ENCODE results near the gene ECSIT. TPM values are rescaled to one million over a fixed set of nuclear protein-coding genes. Genes with fewer than 3 reads are reported as not detected.

The ECSIT gene
- polyA plus RNA-seq, 1 donor from 2014 or later = 98.3 TPM

DNA sequence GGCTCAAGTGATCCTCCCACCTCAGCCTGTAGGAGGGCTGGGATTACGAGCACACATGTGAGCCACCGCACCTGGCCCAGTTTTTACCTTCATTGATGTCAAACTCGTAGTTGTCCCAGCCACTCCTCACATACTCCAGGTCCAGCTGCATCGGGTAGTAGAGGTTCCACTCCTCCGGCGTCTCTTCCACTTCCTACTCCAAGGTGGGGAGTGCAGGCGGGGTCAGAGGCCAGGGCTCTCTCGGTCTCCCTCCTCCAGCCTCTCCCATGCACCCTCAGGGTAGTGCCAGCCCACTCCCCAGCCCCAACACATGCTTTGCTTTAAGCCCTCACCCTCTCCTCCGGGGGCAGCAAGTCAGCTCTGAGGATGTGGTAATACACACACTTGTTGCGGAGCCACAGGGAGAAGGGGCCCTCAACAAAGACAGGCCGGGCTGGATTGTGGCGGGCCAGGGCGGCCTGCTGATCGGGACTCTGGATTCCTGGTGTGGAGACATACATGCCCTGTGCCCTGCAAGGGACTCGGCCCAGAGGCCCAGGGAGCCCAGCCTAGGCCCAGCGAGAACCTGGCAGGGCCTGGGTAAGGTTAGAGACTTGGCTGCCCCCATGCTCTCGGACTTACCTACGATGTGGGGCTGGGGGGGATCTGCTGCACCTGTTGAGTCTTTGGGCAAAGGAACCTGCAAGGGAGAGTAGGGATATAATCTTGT, 21.4 kb downstream of the ECSIT start:
- no peaks in the 10 kb centered on the region for H3K36me3 ChIP-seq (ENCODE audit: insufficient read depth, low read length)
- H3K9me3 ChIP-seq (ENCODE audit: low read length) = no peaks in the 10 kb centered on the region
- no peaks in the 10 kb centered on the region for H3K27me3 ChIP-seq (ENCODE audit: insufficient read depth, low read depth, low read length)

DNA sequence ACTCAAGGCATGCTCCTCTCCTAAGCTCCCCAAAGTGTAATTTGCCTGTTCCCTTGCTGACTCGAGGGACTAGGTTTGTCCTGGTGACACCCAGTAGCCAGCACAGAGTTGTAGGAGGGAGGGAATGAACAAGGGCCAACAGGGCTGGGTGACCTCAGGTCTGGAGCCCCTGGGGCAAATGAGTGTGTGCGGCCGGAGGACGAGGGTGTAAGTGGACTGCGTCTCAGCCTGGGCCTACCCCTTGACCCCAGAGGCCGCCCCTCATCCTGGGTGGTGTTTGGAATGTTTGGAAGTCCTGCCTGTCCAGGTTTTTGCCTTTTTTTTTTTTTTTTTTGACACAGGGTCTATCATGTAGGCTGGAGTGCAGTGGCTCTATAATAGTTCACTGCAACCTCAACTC, 22.0 kb downstream of the ECSIT start:
- no peak overlapping the region for H3K9ac ChIP-seq (ENCODE audit: low read length)
- no peaks in the 10 kb centered on the region for H4K20me1 ChIP-seq (ENCODE audit: insufficient read depth)
- no peaks in the 10 kb centered on the region for H3K27me3 ChIP-seq (ENCODE audit: insufficient read depth, low read depth, low read length)
- H3K9me3 ChIP-seq (ENCODE audit: low read length) = no peaks in the 10 kb centered on the region
- H3K36me3 ChIP-seq (ENCODE audit: insufficient read depth, low read length) = no peaks in the 10 kb centered on the region
- no peak overlapping the region for H3K4me2 ChIP-seq (ENCODE audit: low read length)
- H3F3A ChIP-seq (ENCODE audit: insufficient read depth, low read length, poor library complexity, severe bottlenecking) = no peaks in the 10 kb centered on the region
- H3K4me3 ChIP-seq (ENCODE audit: low read length) = no peak overlapping the region
- no peaks in the 10 kb centered on the region for H3K9me2 ChIP-seq (ENCODE audit: insufficient read depth, low read length)
- H3K79me2 ChIP-seq (replicated peaks; ENCODE audit: insufficient read depth, low read length) = no peaks in the 10 kb centered on the region
- H2AFZ ChIP-seq (ENCODE audit: low read depth, low read length) = no peak overlapping the region
- no peak for TF ChIP-seq EP300 (conservative IDR thresholded peaks at IDR 0.05; ENCODE audit: poor library complexity, severe bottlenecking)
- no peak for TF ChIP-seq SMC3 (conservative IDR thresholded peaks at IDR 0.05; ENCODE audit: poor library complexity)
- TF ChIP-seq MXI1 (conservative IDR thresholded peaks at IDR 0.05; ENCODE audit: poor library complexity, severe bottlenecking) = no peak
- TF ChIP-seq, protein P1, sequence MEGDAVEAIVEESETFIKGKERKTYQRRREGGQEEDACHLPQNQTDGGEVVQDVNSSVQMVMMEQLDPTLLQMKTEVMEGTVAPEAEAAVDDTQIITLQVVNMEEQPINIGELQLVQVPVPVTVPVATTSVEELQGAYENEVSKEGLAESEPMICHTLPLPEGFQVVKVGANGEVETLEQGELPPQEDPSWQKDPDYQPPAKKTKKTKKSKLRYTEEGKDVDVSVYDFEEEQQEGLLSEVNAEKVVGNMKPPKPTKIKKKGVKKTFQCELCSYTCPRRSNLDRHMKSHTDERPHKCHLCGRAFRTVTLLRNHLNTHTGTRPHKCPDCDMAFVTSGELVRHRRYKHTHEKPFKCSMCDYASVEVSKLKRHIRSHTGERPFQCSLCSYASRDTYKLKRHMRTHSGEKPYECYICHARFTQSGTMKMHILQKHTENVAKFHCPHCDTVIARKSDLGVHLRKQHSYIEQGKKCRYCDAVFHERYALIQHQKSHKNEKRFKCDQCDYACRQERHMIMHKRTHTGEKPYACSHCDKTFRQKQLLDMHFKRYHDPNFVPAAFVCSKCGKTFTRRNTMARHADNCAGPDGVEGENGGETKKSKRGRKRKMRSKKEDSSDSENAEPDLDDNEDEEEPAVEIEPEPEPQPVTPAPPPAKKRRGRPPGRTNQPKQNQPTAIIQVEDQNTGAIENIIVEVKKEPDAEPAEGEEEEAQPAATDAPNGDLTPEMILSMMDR (IDR thresholded peaks at IDR 0.05; ENCODE audit: poor library complexity, severe bottlenecking) = no peak
- TF ChIP-seq, protein P2, sequence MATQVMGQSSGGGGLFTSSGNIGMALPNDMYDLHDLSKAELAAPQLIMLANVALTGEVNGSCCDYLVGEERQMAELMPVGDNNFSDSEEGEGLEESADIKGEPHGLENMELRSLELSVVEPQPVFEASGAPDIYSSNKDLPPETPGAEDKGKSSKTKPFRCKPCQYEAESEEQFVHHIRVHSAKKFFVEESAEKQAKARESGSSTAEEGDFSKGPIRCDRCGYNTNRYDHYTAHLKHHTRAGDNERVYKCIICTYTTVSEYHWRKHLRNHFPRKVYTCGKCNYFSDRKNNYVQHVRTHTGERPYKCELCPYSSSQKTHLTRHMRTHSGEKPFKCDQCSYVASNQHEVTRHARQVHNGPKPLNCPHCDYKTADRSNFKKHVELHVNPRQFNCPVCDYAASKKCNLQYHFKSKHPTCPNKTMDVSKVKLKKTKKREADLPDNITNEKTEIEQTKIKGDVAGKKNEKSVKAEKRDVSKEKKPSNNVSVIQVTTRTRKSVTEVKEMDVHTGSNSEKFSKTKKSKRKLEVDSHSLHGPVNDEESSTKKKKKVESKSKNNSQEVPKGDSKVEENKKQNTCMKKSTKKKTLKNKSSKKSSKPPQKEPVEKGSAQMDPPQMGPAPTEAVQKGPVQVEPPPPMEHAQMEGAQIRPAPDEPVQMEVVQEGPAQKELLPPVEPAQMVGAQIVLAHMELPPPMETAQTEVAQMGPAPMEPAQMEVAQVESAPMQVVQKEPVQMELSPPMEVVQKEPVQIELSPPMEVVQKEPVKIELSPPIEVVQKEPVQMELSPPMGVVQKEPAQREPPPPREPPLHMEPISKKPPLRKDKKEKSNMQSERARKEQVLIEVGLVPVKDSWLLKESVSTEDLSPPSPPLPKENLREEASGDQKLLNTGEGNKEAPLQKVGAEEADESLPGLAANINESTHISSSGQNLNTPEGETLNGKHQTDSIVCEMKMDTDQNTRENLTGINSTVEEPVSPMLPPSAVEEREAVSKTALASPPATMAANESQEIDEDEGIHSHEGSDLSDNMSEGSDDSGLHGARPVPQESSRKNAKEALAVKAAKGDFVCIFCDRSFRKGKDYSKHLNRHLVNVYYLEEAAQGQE (IDR thresholded peaks at IDR 0.05; ENCODE audit: borderline replicate concordance) = no peak
- no peak for TF ChIP-seq TAF1 (IDR thresholded peaks at IDR 0.05; ENCODE audit: low read depth)
- no peak for TF ChIP-seq EZH2 (IDR thresholded peaks at IDR 0.05; ENCODE audit: borderline replicate concordance, insufficient read depth, low read length, poor library complexity, severe bottlenecking)
- H3K27ac ChIP-seq (ENCODE audit: low read length) = no peak overlapping the region

More for the DNA sequence above, 21.4 kb downstream of the ECSIT start:
- TF ChIP-seq, protein P2 (IDR thresholded peaks at IDR 0.05; ENCODE audit: borderline replicate concordance) = no peak
- no peak for TF ChIP-seq EZH2 (IDR thresholded peaks at IDR 0.05; ENCODE audit: borderline replicate concordance, insufficient read depth, low read length, poor library complexity, severe bottlenecking)
- no peak for TF ChIP-seq MXI1 (conservative IDR thresholded peaks at IDR 0.05; ENCODE audit: poor library complexity, severe bottlenecking)
- no peak for TF ChIP-seq RAD21 (conservative IDR thresholded peaks at IDR 0.05)
- no peak for TF ChIP-seq EP300 (conservative IDR thresholded peaks at IDR 0.05; ENCODE audit: poor library complexity, severe bottlenecking)
- TF ChIP-seq SMC3 (conservative IDR thresholded peaks at IDR 0.05; ENCODE audit: poor library complexity) = no peak
- no peak for TF ChIP-seq TAF1 (IDR thresholded peaks at IDR 0.05; ENCODE audit: low read depth)
- TF ChIP-seq, protein P1 (IDR thresholded peaks at IDR 0.05; ENCODE audit: poor library complexity, severe bottlenecking) = no peak
- TF ChIP-seq POLR2AphosphoS5 (IDR thresholded peaks at IDR 0.05) = no peak
- Histone ChIP-seq H3F3A (ENCODE audit: insufficient read depth, low read length, poor library complexity, severe bottlenecking) (no peaks in the 10 kb centered on the region), H3K4me2 (ENCODE audit: low read length) (no peak overlapping the region), H3K9me2 (ENCODE audit: insufficient read depth, low read length) (no peaks in the 10 kb centered on the region), H3K9ac (ENCODE audit: low read length) (no peak overlapping the region), H3K79me2 (replicated peaks; ENCODE audit: insufficient read depth, low read length) (no peaks in the 10 kb centered on the region), H3K27ac (ENCODE audit: low read length) (no peak overlapping the region), H2AFZ (ENCODE audit: low read depth, low read length) (no peak overlapping the region), H3K4me3 (ENCODE audit: low read length) (no peak overlapping the region), H4K20me1 (ENCODE audit: insufficient read depth) (no peaks in the 10 kb centered on the region)

Measured in neural cell (in vitro differentiated cells).